ENCODE results near the gene PRSS27.
"Not testable (repeated sequence)": the region's sequence is repeated elsewhere in the genome, so short reads cannot be mapped to it uniquely, and the experiment has no call there.

Gene PRSS27

GRCh38 chr16:2701272-2701671 lies 18.8 kb downstream of the PRSS27 start:
- no peak for DNase-seq
- in situ Hi-C loops (cut with MboI; ENCODE audit: low pct_unique_long_range_greater_than_20kb, low sequenced_read_pairs), result no loop called here

GRCh38 chr16:2700786-2701185 lies 19.2 kb downstream of the PRSS27 start:
- in situ Hi-C loops (cut with MboI; ENCODE audit: low pct_unique_long_range_greater_than_20kb, low sequenced_read_pairs), result no loop called here
- DNase-seq, result no peak

- in situ Hi-C loops (cut with MboI; ENCODE audit: low pct_unique_long_range_greater_than_20kb, low sequenced_read_pairs), result no loop called here
- no peak for DNase-seq
These were observed 20.0 kb downstream of the PRSS27 start for GRCh38 chr16:2699791-2700600.

- in situ Hi-C loops (cut with MboI; ENCODE audit: low pct_unique_long_range_greater_than_20kb, low sequenced_read_pairs), result no loop called here
- DNase-seq, result no peak
These were observed 20.9 kb downstream of the PRSS27 start for GRCh38 chr16:2698965-2699750.

- in situ Hi-C loops (cut with MboI; ENCODE audit: low pct_unique_long_range_greater_than_20kb, low sequenced_read_pairs), result no loop called here
- DNase-seq, result no peak
These were observed 21.7 kb downstream of the PRSS27 start for GRCh38 chr16:2698103-2698870.

GRCh38 chr16:2697401-2697948 lies 22.5 kb downstream of the PRSS27 start:
- DNase-seq, result no peak
- in situ Hi-C loops (cut with MboI; ENCODE audit: low pct_unique_long_range_greater_than_20kb, low sequenced_read_pairs), result no loop called here

GRCh38 chr16:2696601-2697250 lies 23.3 kb downstream of the PRSS27 start:
- DNase-seq; in situ Hi-C loops (cut with MboI; ENCODE audit: low pct_unique_long_range_greater_than_20kb, low sequenced_read_pairs): not testable (repeated sequence)

- in situ Hi-C loops (cut with MboI; ENCODE audit: low pct_unique_long_range_greater_than_20kb, low sequenced_read_pairs), result no loop called here
- DNase-seq, result no peak
These were observed 26.9 kb downstream of the PRSS27 start for GRCh38 chr16:2692948-2693651.

GRCh38 chr16:2692251-2692947 lies 27.6 kb downstream of the PRSS27 start:
- DNase-seq, result no peak
- in situ Hi-C loops (cut with MboI; ENCODE audit: low pct_unique_long_range_greater_than_20kb, low sequenced_read_pairs), result no loop called here

- no peak for DNase-seq
- in situ Hi-C loops (cut with MboI; ENCODE audit: low pct_unique_long_range_greater_than_20kb, low sequenced_read_pairs), result no loop called here
These were observed 28.4 kb downstream of the PRSS27 start for GRCh38 chr16:2691491-2692248.

GRCh38 chr16:2690852-2691251 lies 29.2 kb downstream of the PRSS27 start:
- in situ Hi-C loops (cut with MboI; ENCODE audit: low pct_unique_long_range_greater_than_20kb, low sequenced_read_pairs), result no loop called here
- no peak for DNase-seq

- no peak for DNase-seq
These were observed 29.8 kb downstream of the PRSS27 start for GRCh38 chr16:2689968-2690801.

GRCh38 chr16:2689422-2689821 lies 30.6 kb downstream of the PRSS27 start:
- DNase-seq; in situ Hi-C loops (cut with MboI; ENCODE audit: low pct_unique_long_range_greater_than_20kb, low sequenced_read_pairs): not testable (repeated sequence)

More at GRCh38 chr16:2689968-2690801, 29.8 kb downstream of the PRSS27 start:
- in situ Hi-C loops (cut with MboI; ENCODE audit: low pct_unique_long_range_greater_than_20kb, low sequenced_read_pairs), result no loop called here

GRCh38 chr16:2687531-2688308 lies 32.3 kb downstream of the PRSS27 start:
- in situ Hi-C loops (cut with MboI; ENCODE audit: low pct_unique_long_range_greater_than_20kb, low sequenced_read_pairs), result no loop called here
- no peak for DNase-seq

- DNase-seq, result peak; percentile 86
- in situ Hi-C loops (cut with MboI; ENCODE audit: low pct_unique_long_range_greater_than_20kb, low sequenced_read_pairs), result no loop called here
These were observed 33.0 kb downstream of the PRSS27 start for GRCh38 chr16:2686912-2687507.
